HCT116 (cell line): Measurements from ENCODE around the gene SKA1. TPM values are rescaled to one million over a fixed set of nuclear protein-coding genes. Genes with fewer than 3 reads are reported as not detected.

Experiments used
- ATAC-seq: fragments of 200-7000 bp; cut with Tn5 transposase; 2 replicates; pipeline ENCODE4 v1.9.1; 2020; ENCODE audit warnings: mild to moderate bottlenecking, moderate library complexity
- BruUV-seq: library from RNA; stranded (reverse); fragments of 400-500 nt; replicated peaks from 2 replicates; lab custom pipeline; 2021; lab: Mats Ljungman, UMichigan
- CTCF ChIA-PET: fragments of 300-600 bp; sonication (Branson Sonifier 250); formaldehyde crosslinking; loops from one replicate; lab custom pipeline; 2021; ENCODE audit warnings: antibody characterized with exemption; lab: Charles Lee
- POLR2A ChIA-PET: fragments of 300-600, 350-600 bp; sonication (Branson Sonifier 250); formaldehyde crosslinking; loops from one replicate; lab custom pipeline; 2021; ENCODE audit warnings: antibody characterized with exemption; lab: Charles Lee
- RAD21 ChIA-PET, 2 experiments: fragments of 300-600 bp; sonication (Branson Sonifier 250); formaldehyde crosslinking; loops; one replicate each; lab custom pipeline; 2023; ENCODE audit warnings: low total read pairs in 2 of 2; ENCODE audit not compliant: uncharacterized antibody in 2 of 2, unreplicated experiment in 2 of 2, low non-redundant PET in 1 of 2; lab: Charles Lee
- DNase-seq: peaks from one replicate; pipeline ENCODE4 v3.0.0-alpha.2; 2010; ENCODE audit warnings: low read depth, low spot score
- H2AFZ ChIP-seq: fragments of 200-600 bp; shearing (Covaris generic), sonication (generic); 2 replicates; pipeline ENCODE4 v1.6.1; 2017; ENCODE audit warnings: low read depth, mixed run types, mixed read lengths, antibody characterized with exemption, low read length; ENCODE audit not compliant: poor library complexity, severe bottlenecking
- H3K27ac ChIP-seq: 2 replicates; pipeline ENCODE4 v1.5.1; 2012; ENCODE audit warnings: low read depth, low read length
- H3K27me3 ChIP-seq: fragments of 200-600 bp; sonication (generic); 2 replicates; pipeline ENCODE4 v1.6.1; 2016; ENCODE audit warnings: mixed run types, low read length, mixed read lengths; ENCODE audit not compliant: insufficient read depth
- H3K36me3 ChIP-seq, 2 experiments: fragments of 200-500 bp in 1 of 2; fragments of 200-600 bp in 1 of 2; sonication (Bioruptor generic) in 1 of 2; sonication (generic) in 1 of 2; 2 replicates each; pipeline versions ENCODE4 v1.5.1 to v1.6.1; 2014 to 2016; ENCODE audit warnings: low read length in 2 of 2, inconsistent platforms in 1 of 2, mixed read lengths in 1 of 2, mixed run types in 1 of 2; ENCODE audit not compliant: insufficient read depth in 2 of 2, control insufficient read depth in 1 of 2
- H3K4me1 ChIP-seq, 2 experiments: fragments of 200-600 bp in 1 of 2; sonication (generic) in 1 of 2; 2 replicates each; pipeline versions ENCODE4 v1.5.1 to v1.6.1; 2012 to 2017; ENCODE audit warnings: low read length in 2 of 2, inconsistent platforms in 1 of 2, mild to moderate bottlenecking in 1 of 2, mixed read lengths in 1 of 2, mixed run types in 1 of 2, moderate library complexity in 1 of 2; ENCODE audit not compliant: insufficient read depth in 2 of 2, control insufficient read depth in 1 of 2
- H3K4me2 ChIP-seq: fragments of 200-600 bp; sonication (generic); 2 replicates; pipeline ENCODE4 v1.6.1; 2017; ENCODE audit warnings: mixed run types, low read length, mixed read lengths
- H3K4me3 ChIP-seq, 2 experiments: fragments of 200-600 bp in 1 of 2; sonication (generic) in 1 of 2; replicated peaks in 1 of 2; 2 replicates each; pipeline ENCODE4 v1.5.1; 2011 to 2016; ENCODE audit warnings: low read length in 2 of 2, control low read depth in 1 of 2, low read depth in 1 of 2, mild to moderate bottlenecking in 1 of 2, mixed read lengths in 1 of 2, mixed run types in 1 of 2
- H3K79me2 ChIP-seq: fragments of 200-600 bp; sonication (generic); 2 replicates; pipeline ENCODE4 v1.6.1; 2017; ENCODE audit warnings: mild to moderate bottlenecking, mixed run types, low read length, moderate library complexity, mixed read lengths; ENCODE audit not compliant: insufficient read depth
- H3K9ac ChIP-seq: fragments of 200-600 bp; sonication (generic); 2 replicates; pipeline ENCODE4 v1.6.1; 2016; ENCODE audit warnings: low read length, mixed read lengths
- H3K9me2 ChIP-seq: fragments of 200-600 bp; sonication (generic), shearing (Covaris generic); 2 replicates; pipeline ENCODE4 v1.6.1; 2017; ENCODE audit warnings: mixed run types, mild to moderate bottlenecking, moderate library complexity; ENCODE audit not compliant: insufficient read depth
- H3K9me3 ChIP-seq, 2 experiments: fragments of 200-500 bp in 1 of 2; fragments of 200-600 bp in 1 of 2; sonication (Bioruptor generic) in 1 of 2; sonication (generic) in 1 of 2; 2 replicates each; pipeline ENCODE4 v1.6.1; 2014 to 2017; ENCODE audit warnings: low read length in 2 of 2, mixed read lengths in 2 of 2, inconsistent platforms in 1 of 2, low read depth in 1 of 2, mild to moderate bottlenecking in 1 of 2, mixed run types in 1 of 2, moderate library complexity in 1 of 2; ENCODE audit not compliant: control insufficient read depth in 1 of 2, insufficient read depth in 1 of 2
- H4K20me1 ChIP-seq: fragments of 200-600 bp; sonication (generic), shearing (Covaris generic); 2 replicates; pipeline ENCODE4 v1.6.1; 2017; ENCODE audit warnings: mixed run types, mild to moderate bottlenecking, moderate library complexity; ENCODE audit not compliant: insufficient read depth
- CBX3 ChIP-seq: IDR thresholded peaks from 2 replicates; pipeline ENCODE4 v1.6.1; 2012; ENCODE audit warnings: low read depth
- CEBPB ChIP-seq: IDR thresholded peaks from 2 replicates; pipeline ENCODE4 v1.6.1; 2012; ENCODE audit warnings: low read depth
- ELF1 ChIP-seq: IDR thresholded peaks from 2 replicates; pipeline ENCODE4 v1.6.1; 2012; ENCODE audit warnings: low read depth, borderline replicate concordance
- EZH2 ChIP-seq: fragments of 200-600 bp; sonication (generic); IDR thresholded peaks from 2 replicates; pipeline ENCODE4 v1.6.1; 2017; ENCODE audit warnings: antibody characterized with exemption, mixed run types
- EZH2phosphoT487 ChIP-seq: fragments of 200-600 bp; IDR thresholded peaks from 2 replicates; pipeline ENCODE4 v1.6.1; 2018; ENCODE audit warnings: antibody characterized with exemption, borderline replicate concordance
- POLR2A ChIP-seq: IDR thresholded peaks from 2 replicates; pipeline ENCODE4 v1.7.0; 2011; ENCODE audit warnings: borderline replicate concordance; ENCODE audit not compliant: insufficient read depth, insufficient read length; ENCODE audit errors: extremely low read depth
- RAD21 ChIP-seq: IDR thresholded peaks from 2 replicates; pipeline ENCODE4 v1.6.1; 2012; ENCODE audit warnings: low read depth, mild to moderate bottlenecking
- SIN3A ChIP-seq: IDR thresholded peaks from 2 replicates; pipeline ENCODE4 v1.6.1; 2012; ENCODE audit warnings: low read depth
- SP1 ChIP-seq: IDR thresholded peaks from 2 replicates; pipeline ENCODE4 v1.6.1; 2012; ENCODE audit warnings: low read depth
- SRF ChIP-seq: IDR thresholded peaks from 2 replicates; pipeline ENCODE4 v1.6.1; 2012; ENCODE audit warnings: low read depth
- YY1 ChIP-seq: IDR thresholded peaks from 2 replicates; pipeline ENCODE4 v1.6.1; 2011; ENCODE audit warnings: low read length, low read depth, moderate library complexity, mild to moderate bottlenecking; ENCODE audit not compliant: insufficient replicate concordance; ENCODE audit errors: extremely low read depth
- ZFX ChIP-seq: fragments of 450-650 bp; IDR thresholded peaks from 2 replicates; pipeline ENCODE4 v1.6.1; 2017
- ZNF274 ChIP-seq: fragments of 200-500 bp; sonication (Bioruptor generic); IDR thresholded peaks from 2 replicates; pipeline ENCODE4 v1.6.1; 2014; ENCODE audit warnings: mild to moderate bottlenecking, low read depth, low read length, inconsistent platforms
- intact Hi-C: fragments of 100-400 bp; cut with micrococcal nuclease; formaldehyde crosslinking; loops from 2 replicates; pipeline ENCODE4 v1.10.0; 2022
- total RNA-seq: library from RNA; stranded (reverse); gene quantifications from one replicate; pipeline ENCODE4 v1.2.1, GENCODE V29; 2021; ENCODE audit not compliant: unreplicated experiment
- TF ChIP-seq, protein P1 (sequence below): IDR thresholded peaks from 2 replicates; pipeline ENCODE4 v1.6.1; 2011; ENCODE audit warnings: mild to moderate bottlenecking, low read length, moderate library complexity; ENCODE audit not compliant: insufficient replicate concordance; ENCODE audit errors: extremely low read depth
- TF ChIP-seq, protein P2 (sequence below): IDR thresholded peaks from 2 replicates; pipeline ENCODE4 v1.6.1; 2012

Gene SKA1
- total RNA-seq, 1 experiment from 2014 or later = 34.5 TPM

DNA sequence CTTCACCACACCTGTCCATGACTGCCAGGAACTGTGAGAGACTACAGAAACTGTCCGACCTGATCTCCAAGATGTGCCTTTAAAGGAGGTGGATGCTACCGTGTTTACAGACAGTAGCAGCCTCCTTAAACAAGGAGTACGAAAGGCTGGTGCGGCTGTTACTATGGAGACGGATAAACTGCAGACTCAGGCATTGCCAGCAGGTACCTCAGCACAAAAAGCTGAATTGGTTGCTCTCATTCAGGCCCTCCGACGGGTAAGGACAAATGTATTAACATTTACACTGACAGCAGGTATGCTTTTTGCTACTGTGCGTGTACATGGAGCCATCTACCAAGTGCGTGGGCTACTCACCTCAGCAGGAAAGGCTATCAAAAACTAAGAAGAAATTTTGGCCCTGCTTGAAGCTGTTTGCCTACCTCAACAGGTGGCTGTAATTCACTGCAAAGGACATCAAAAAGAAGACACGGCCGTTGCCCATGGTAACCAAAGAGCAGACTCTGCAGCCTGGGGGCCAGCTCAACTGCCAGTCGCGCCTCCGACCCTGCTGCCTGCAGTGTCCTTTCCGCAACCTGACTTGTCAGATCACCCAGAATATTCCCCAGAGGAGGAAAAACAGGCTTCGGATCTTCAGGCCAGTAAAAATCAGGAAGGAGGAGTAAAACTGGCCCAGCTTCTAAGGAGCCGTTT is 30.9 kb downstream of the SKA1 start:
- H3K79me2 ChIP-seq = no peaks in the 10 kb centered on the region
- H3K9me2 ChIP-seq = no peaks in the 10 kb centered on the region
- DNase-seq = no peak
- intact Hi-C loops = no loop called here
- ChIA-PET POLR2A (no interaction called here), CTCF (no interaction called here), RAD21 (no interaction called here)
- no peak for TF ChIP-seq ZFX
- TF ChIP-seq EZH2phosphoT487 = no peak
- TF ChIP-seq EZH2 = no peak
- no peak for TF ChIP-seq CBX3
- no peak for TF ChIP-seq RAD21
- TF ChIP-seq, protein P1, sequence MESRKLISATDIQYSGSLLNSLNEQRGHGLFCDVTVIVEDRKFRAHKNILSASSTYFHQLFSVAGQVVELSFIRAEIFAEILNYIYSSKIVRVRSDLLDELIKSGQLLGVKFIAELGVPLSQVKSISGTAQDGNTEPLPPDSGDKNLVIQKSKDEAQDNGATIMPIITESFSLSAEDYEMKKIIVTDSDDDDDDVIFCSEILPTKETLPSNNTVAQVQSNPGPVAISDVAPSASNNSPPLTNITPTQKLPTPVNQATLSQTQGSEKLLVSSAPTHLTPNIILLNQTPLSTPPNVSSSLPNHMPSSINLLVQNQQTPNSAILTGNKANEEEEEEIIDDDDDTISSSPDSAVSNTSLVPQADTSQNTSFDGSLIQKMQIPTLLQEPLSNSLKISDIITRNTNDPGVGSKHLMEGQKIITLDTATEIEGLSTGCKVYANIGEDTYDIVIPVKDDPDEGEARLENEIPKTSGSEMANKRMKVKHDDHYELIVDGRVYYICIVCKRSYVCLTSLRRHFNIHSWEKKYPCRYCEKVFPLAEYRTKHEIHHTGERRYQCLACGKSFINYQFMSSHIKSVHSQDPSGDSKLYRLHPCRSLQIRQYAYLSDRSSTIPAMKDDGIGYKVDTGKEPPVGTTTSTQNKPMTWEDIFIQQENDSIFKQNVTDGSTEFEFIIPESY = no peak
- no peak for TF ChIP-seq SP1
- no peak for TF ChIP-seq SRF
- TF ChIP-seq ELF1 = no peak
- TF ChIP-seq POLR2A = no peak
- TF ChIP-seq YY1 = no peak
- TF ChIP-seq, protein P2, sequence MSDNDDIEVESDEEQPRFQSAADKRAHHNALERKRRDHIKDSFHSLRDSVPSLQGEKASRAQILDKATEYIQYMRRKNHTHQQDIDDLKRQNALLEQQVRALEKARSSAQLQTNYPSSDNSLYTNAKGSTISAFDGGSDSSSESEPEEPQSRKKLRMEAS = no peak
- no peak for TF ChIP-seq ZNF274
- TF ChIP-seq SIN3A = no peak
- no peak for TF ChIP-seq CEBPB
- no peak overlapping the region for H2AFZ ChIP-seq
- no peaks in the 10 kb centered on the region for H3K36me3 ChIP-seq
- no TSS peak for BruUV-seq
- no peak for ATAC-seq
- H3K27ac ChIP-seq = no peak overlapping the region
- H3K4me1 ChIP-seq = peaks cover 0 to 6% of the 10 kb centered on the region in 2 experiments; a peak in 1 of 4 replicates
- H3K9ac ChIP-seq = no peak overlapping the region
- no peaks in the 10 kb centered on the region for H3K9me3 ChIP-seq
- H3K27me3 ChIP-seq = no peaks in the 10 kb centered on the region
- H3K4me2 ChIP-seq = no peak overlapping the region
- no peaks in the 10 kb centered on the region for H4K20me1 ChIP-seq
- no peak overlapping the region for H3K4me3 ChIP-seq
